HEK293 (cell line): ENCODE measurements around the gene AKT2.
A peak's percentile ranks its signal among the peaks of the same experiment; 100 is the strongest.

Source experiments
- CTCF ChIA-PET: fragments of 350-600 bp; formaldehyde crosslinking; extraction: SDS; loops from one replicate; lab custom pipeline; 2021; ENCODE audit warnings: antibody characterized with exemption; lab: Yijun Ruan, JAX
- POLR2A ChIA-PET: fragments of 300-600 bp; formaldehyde crosslinking; extraction: SDS; loops from one replicate; lab custom pipeline; 2020; ENCODE audit warnings: antibody characterized with exemption, inconsistent platforms; lab: Yijun Ruan, JAX
- H3K27ac ChIP-seq: fragments of 200-500 bp; sonication (Bioruptor generic); 2 replicates; pipeline ENCODE4 v1.5.1; 2014; ENCODE audit warnings: low read depth, low read length, control low read depth, inconsistent platforms; ENCODE audit errors: extremely low read depth
- H3K36me3 ChIP-seq, 2 experiments: fragments of 200-500 bp in 1 of 2; sonication (Bioruptor generic) in 1 of 2; 1 replicate in 1 of 2; 2 replicates in 1 of 2; pipeline ENCODE4 v1.5.1; 2014 to 2017; ENCODE audit warnings: inconsistent platforms in 2 of 2, low read length in 2 of 2; ENCODE audit not compliant: control insufficient read depth in 2 of 2, insufficient read depth in 1 of 2
- H3K4me1 ChIP-seq: fragments of 200-500 bp; sonication (Bioruptor generic); 2 replicates; pipeline ENCODE4 v1.5.1; 2014; ENCODE audit warnings: mild to moderate bottlenecking, low read length, inconsistent platforms; ENCODE audit not compliant: control insufficient read depth, insufficient read depth
- H3K4me3 ChIP-seq: 2 replicates; pipeline ENCODE4 v1.5.1; 2011; ENCODE audit warnings: low read depth, mild to moderate bottlenecking, control low read depth, low read length, moderate library complexity
- H3K9me3 ChIP-seq: fragments of 200-500 bp; sonication (Bioruptor generic); 2 replicates; pipeline ENCODE4 v1.5.1; 2014; ENCODE audit warnings: low read depth, low read length, inconsistent platforms; ENCODE audit not compliant: control insufficient read depth, insufficient read depth
- HOXC10 ChIP-seq: sonication (generic); formaldehyde crosslinking; IDR thresholded peaks from 2 replicates; pipeline ENCODE4 v1.8.1; 2023; ENCODE audit warnings: mild to moderate bottlenecking, missing genetic modification reagents
- SCRT1 ChIP-seq: fragments of 450-650 bp; formaldehyde crosslinking; IDR thresholded peaks from 2 replicates; pipeline ENCODE4 v1.5.1; 2016; ENCODE audit warnings: missing biosample characterization, missing genetic modification characterization, borderline replicate concordance
- ZBTB49 ChIP-seq: fragments of 450-650 bp; formaldehyde crosslinking; IDR thresholded peaks from 2 replicates; pipeline ENCODE4 v1.5.1; 2016; ENCODE audit warnings: missing biosample characterization, missing genetic modification characterization, low read depth
- ZFP37 ChIP-seq: fragments of 450-650 bp; formaldehyde crosslinking; IDR thresholded peaks from 2 replicates; pipeline ENCODE4 v1.5.1; 2016; ENCODE audit warnings: missing biosample characterization, missing genetic modification characterization
- ZNF133 ChIP-seq: fragments of 450-650 bp; formaldehyde crosslinking; IDR thresholded peaks from 2 replicates; pipeline ENCODE4 v1.5.1; 2016; ENCODE audit warnings: missing biosample characterization, missing genetic modification characterization
- ZNF138 ChIP-seq: fragments of 450-650 bp; formaldehyde crosslinking; IDR thresholded peaks from 2 replicates; pipeline ENCODE4 v1.5.1; 2016; ENCODE audit warnings: missing biosample characterization, missing genetic modification characterization, borderline replicate concordance
- ZNF157 ChIP-seq: fragments of 450-650 bp; formaldehyde crosslinking; IDR thresholded peaks from 2 replicates; pipeline ENCODE4 v1.5.1; 2016; ENCODE audit warnings: missing biosample characterization, missing genetic modification characterization
- ZNF24 ChIP-seq: fragments of 450-650 bp; formaldehyde crosslinking; IDR thresholded peaks from 2 replicates; pipeline ENCODE4 v1.5.1; 2016; ENCODE audit warnings: missing biosample characterization, missing genetic modification characterization
- ZNF324 ChIP-seq: fragments of 450-650 bp; formaldehyde crosslinking; IDR thresholded peaks from 2 replicates; pipeline ENCODE4 v1.5.1; 2016; ENCODE audit warnings: missing biosample characterization, missing genetic modification characterization
- ZNF398 ChIP-seq: fragments of 450-650 bp; formaldehyde crosslinking; IDR thresholded peaks from 2 replicates; pipeline ENCODE4 v1.5.1; 2017; ENCODE audit warnings: missing biosample characterization, missing genetic modification characterization
- ZNF510 ChIP-seq: fragments of 450-650 bp; formaldehyde crosslinking; IDR thresholded peaks from 2 replicates; pipeline ENCODE4 v1.5.1; 2018; ENCODE audit warnings: mild to moderate bottlenecking, missing genetic modification characterization, missing biosample characterization; ENCODE audit not compliant: insufficient replicate concordance
- ZNF513 ChIP-seq: fragments of 450-650 bp; IDR thresholded peaks from 2 replicates; pipeline ENCODE4 v1.5.1; 2018; ENCODE audit warnings: missing biosample characterization, missing genetic modification characterization
- ZNF660 ChIP-seq: fragments of 450-650 bp; IDR thresholded peaks from 2 replicates; pipeline ENCODE4 v1.5.1; 2018; ENCODE audit warnings: missing biosample characterization, mild to moderate bottlenecking, missing genetic modification characterization
- ZNF670 ChIP-seq: fragments of 450-650 bp; formaldehyde crosslinking; IDR thresholded peaks from 2 replicates; pipeline ENCODE4 v1.5.1; 2016; ENCODE audit warnings: missing biosample characterization, missing genetic modification characterization, low read depth
- ZNF707 ChIP-seq: fragments of 450-650 bp; formaldehyde crosslinking; IDR thresholded peaks from 2 replicates; pipeline ENCODE4 v1.5.1; 2016; ENCODE audit warnings: missing biosample characterization, missing genetic modification characterization
- ZXDB ChIP-seq: fragments of 450-650 bp; formaldehyde crosslinking; IDR thresholded peaks from 2 replicates; pipeline ENCODE4 v1.5.1; 2016; ENCODE audit warnings: missing biosample characterization, missing genetic modification characterization
- TF ChIP-seq, protein P1 (sequence below): fragments of 450-650 bp; formaldehyde crosslinking; IDR thresholded peaks from 2 replicates; pipeline ENCODE4 v1.5.1; 2016; ENCODE audit warnings: missing biosample characterization, missing genetic modification characterization
- TF ChIP-seq, protein P2 (sequence below): fragments of 450-650 bp; formaldehyde crosslinking; IDR thresholded peaks from 2 replicates; pipeline ENCODE4 v1.5.1; 2017; ENCODE audit warnings: missing biosample characterization, missing genetic modification characterization
- TF ChIP-seq, protein P3 (sequence below): fragments of 450-650 bp; formaldehyde crosslinking; IDR thresholded peaks from 2 replicates; pipeline ENCODE4 v1.5.1; 2016; ENCODE audit warnings: missing biosample characterization, missing genetic modification characterization
- TF ChIP-seq, protein P4 (sequence below): fragments of 450-650 bp; formaldehyde crosslinking; IDR thresholded peaks from 2 replicates; pipeline ENCODE4 v1.5.1; 2016; ENCODE audit warnings: missing biosample characterization, missing genetic modification characterization

AKT2 gene

GRCh38 chr19:40228863-40229262 lies 56.3 kb downstream of the AKT2 start (continued):
- TF ChIP-seq, protein P1, sequence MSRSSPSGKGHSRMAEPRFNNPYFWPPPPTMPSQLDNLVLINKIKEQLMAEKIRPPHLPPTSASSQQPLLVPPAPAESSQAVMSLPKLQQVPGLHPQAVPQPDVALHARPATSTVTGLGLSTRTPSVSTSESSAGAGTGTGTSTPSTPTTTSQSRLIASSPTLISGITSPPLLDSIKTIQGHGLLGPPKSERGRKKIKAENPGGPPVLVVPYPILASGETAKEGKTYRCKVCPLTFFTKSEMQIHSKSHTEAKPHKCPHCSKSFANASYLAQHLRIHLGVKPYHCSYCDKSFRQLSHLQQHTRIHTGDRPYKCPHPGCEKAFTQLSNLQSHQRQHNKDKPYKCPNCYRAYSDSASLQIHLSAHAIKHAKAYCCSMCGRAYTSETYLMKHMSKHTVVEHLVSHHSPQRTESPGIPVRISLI (tag by site-specific recombination): peak; percentile 67; the same call in 1 of the 2 replicates
- TF ChIP-seq ZNF707 (tag by site-specific recombination) (no peak), ZNF670 (tag by site-specific recombination) (no peak), ZNF660 (tag by site-specific recombination) (no peak), ZXDB (tag by site-specific recombination) (no peak), ZNF324 (tag by site-specific recombination) (no peak), ZNF510 (tag by site-specific recombination) (no peak), ZNF133 (no peak), SCRT1 (peak; percentile 82), ZNF157 (tag by site-specific recombination) (no peak)
- TF ChIP-seq, protein P2, sequence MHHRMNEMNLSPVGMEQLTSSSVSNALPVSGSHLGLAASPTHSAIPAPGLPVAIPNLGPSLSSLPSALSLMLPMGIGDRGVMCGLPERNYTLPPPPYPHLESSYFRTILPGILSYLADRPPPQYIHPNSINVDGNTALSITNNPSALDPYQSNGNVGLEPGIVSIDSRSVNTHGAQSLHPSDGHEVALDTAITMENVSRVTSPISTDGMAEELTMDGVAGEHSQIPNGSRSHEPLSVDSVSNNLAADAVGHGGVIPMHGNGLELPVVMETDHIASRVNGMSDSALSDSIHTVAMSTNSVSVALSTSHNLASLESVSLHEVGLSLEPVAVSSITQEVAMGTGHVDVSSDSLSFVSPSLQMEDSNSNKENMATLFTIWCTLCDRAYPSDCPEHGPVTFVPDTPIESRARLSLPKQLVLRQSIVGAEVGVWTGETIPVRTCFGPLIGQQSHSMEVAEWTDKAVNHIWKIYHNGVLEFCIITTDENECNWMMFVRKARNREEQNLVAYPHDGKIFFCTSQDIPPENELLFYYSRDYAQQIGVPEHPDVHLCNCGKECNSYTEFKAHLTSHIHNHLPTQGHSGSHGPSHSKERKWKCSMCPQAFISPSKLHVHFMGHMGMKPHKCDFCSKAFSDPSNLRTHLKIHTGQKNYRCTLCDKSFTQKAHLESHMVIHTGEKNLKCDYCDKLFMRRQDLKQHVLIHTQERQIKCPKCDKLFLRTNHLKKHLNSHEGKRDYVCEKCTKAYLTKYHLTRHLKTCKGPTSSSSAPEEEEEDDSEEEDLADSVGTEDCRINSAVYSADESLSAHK (tag by site-specific recombination): 0 out of 2 replicates have a peak, but pooled peaks have one; percentile 31
- TF ChIP-seq, protein P3, sequence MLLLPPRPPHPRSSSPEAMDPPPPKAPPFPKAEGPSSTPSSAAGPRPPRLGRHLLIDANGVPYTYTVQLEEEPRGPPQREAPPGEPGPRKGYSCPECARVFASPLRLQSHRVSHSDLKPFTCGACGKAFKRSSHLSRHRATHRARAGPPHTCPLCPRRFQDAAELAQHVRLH (tag by site-specific recombination): no peak

DNA sequence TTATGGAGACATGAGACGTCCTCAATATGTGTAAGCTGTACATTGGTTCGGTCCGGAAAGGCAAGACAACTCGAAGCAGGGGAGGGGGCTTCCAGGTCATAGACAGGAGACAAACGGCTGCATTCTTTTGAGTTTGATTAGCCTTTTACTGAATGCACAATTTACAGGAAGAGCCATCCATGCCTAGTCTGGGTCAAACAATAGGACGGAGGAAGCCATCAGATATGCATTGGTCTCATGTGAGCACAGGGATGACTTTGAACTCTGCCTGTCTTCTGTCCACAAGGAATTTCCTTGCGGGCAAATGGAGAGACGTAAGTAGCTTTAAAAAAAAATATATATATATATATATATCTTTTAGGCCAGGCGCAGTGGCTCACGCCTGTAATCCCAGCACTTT lies 56.8 kb downstream of the AKT2 start:
- no peak for TF ChIP-seq HOXC10 (CRISPR knock-in tag)
- TF ChIP-seq ZNF24 (tag by site-specific recombination): no peak
- TF ChIP-seq ZNF398 (tag by site-specific recombination): no peak
- TF ChIP-seq ZNF513 (tag by site-specific recombination): no peak
- no peak for TF ChIP-seq ZNF670 (tag by site-specific recombination)
- TF ChIP-seq, protein P4, sequence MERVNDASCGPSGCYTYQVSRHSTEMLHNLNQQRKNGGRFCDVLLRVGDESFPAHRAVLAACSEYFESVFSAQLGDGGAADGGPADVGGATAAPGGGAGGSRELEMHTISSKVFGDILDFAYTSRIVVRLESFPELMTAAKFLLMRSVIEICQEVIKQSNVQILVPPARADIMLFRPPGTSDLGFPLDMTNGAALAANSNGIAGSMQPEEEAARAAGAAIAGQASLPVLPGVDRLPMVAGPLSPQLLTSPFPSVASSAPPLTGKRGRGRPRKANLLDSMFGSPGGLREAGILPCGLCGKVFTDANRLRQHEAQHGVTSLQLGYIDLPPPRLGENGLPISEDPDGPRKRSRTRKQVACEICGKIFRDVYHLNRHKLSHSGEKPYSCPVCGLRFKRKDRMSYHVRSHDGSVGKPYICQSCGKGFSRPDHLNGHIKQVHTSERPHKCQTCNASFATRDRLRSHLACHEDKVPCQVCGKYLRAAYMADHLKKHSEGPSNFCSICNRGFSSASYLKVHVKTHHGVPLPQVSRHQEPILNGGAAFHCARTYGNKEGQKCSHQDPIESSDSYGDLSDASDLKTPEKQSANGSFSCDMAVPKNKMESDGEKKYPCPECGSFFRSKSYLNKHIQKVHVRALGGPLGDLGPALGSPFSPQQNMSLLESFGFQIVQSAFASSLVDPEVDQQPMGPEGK: no peak
- no peak for TF ChIP-seq ZFP37
- no peak for TF ChIP-seq ZNF138 (tag by site-specific recombination)
- no peak for TF ChIP-seq ZBTB49
- no peak overlapping the region for H3K27ac ChIP-seq
- POLR2A ChIA-PET: interaction anchor here (0.6 kb wide), 1 partner anchor 53 kb away, joined by 3 read pairs; no protein-coding TSS in a partner anchor
- H3K9me3 ChIP-seq: no peaks in the 10 kb centered on the region
- H3K4me3 ChIP-seq: no peak overlapping the region
- H3K4me1 ChIP-seq: peaks cover 11% of the 10 kb centered on the region
- peaks cover 5 to 7% of the 10 kb centered on the region in 2 experiments; a peak in 2 of 3 replicates for H3K36me3 ChIP-seq
- CTCF ChIA-PET: interaction anchor here (0.6 to 1.8 kb wide), 8 partner anchors 8 to 374 kb away, joined by 3 to 10 read pairs (median 5); no protein-coding TSS in a partner anchor
